Kidney tubule cell (primary cell): ENCODE measurements around the gene ADCK1.
"Not testable (repeated sequence)": the region's sequence is repeated elsewhere in the genome, so short reads cannot be mapped to it uniquely, and the experiment has no call there.

Source experiments
- DNase-seq: peaks from one replicate; pipeline ENCODE4 v3.0.0-alpha.2; 2018; ENCODE audit warnings: low spot score

The ADCK1 gene

DNA sequence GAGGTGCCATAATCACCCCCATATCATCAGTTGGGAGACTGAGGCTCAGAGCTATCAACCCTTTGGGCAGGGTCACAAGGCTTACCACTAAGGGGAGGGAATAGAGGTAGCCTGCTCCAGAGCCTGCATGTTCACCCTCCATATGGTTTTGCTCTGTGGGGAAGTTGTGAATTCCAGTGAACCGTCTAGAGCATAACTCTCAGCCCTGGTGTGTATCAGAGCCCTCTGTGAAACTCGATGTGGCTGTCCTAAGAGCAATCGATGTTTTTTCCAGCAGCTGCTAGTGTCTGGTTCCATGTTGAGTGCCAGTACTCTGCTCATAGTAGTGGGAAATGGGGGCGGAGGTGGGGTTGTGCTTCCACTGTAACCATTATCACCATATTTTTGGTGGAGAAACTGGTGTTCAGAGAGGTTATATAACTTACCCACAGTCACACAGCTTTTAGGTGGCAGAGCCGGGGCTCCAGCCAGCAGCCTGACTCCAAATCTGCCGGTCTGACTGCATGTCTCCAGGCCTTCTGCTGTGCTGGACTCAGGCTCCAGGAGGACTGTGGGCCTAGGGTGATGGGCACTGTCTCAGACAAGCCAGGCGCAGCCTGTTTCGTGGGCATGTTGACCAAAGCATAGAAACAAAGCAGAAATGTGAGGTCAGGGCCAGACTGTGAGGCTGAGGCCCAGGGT is 104.2 kb downstream of the ADCK1 start:
- no peak for DNase-seq

- DNase-seq: no peak
Observed at GRCh38 chr14:77906446-77906845, 106.5 kb downstream of the ADCK1 start.

DNA sequence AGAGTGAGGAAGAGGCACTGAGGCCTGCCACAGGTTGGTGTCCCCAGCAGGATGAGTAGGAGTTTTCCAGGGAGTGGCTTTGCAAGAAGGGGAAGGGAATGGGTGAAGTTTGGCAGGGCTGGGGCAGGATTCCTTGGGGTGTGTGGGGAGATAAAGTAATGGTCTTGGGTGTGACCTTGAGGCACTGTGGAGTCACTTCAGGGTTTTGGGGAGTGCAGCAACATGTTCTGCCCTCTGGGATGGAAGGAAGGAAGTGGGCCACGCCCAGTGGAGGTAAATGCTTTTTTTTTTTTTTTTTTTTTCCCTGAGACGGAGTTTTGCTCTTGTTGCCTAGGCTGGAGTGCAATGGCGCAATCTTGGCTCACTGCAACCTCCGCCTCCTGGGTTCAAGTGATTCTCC is 108.9 kb downstream of the ADCK1 start:
- DNase-seq: no peak

DNA sequence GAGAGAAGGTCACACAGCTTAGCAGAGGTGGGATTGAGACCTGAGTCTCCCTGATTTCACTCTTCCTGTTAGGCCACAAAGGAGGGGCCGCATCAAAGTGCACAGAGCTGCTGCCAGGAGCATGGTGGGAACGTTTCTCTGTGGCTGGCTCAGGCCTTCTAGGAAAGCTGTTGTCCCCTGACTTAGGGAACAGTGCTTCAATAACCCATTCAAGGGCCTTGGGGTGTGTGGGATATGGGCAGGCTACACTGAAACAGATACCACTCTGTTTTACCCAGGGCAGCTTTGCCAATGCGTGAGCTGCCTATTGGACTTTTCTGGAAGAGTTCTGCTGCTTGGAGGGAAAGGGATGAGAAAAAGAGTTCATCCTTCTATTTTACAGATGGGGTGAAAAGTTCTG is 110.0 kb downstream of the ADCK1 start:
- DNase-seq: no peak

DNA sequence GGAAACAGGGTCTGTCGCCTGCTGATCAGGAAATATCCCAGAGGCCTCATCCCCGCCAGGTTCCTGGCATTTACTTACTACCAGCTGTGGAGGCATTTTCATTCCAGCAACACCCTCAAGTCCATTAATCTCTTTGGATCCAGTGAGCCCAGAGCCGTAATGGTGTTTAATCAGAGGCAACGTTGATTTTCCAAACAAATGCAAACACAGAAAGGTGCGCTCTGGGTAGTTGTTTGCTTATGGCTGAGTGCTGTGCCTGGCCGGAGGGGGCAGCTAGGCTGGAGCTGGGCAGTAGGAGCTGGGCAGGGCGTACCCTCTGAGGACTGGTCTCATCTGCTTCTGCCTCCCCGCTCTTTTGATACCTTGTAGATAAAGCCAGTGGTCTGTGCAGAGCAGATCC is 110.6 kb downstream of the ADCK1 start:
- no peak for DNase-seq

DNA sequence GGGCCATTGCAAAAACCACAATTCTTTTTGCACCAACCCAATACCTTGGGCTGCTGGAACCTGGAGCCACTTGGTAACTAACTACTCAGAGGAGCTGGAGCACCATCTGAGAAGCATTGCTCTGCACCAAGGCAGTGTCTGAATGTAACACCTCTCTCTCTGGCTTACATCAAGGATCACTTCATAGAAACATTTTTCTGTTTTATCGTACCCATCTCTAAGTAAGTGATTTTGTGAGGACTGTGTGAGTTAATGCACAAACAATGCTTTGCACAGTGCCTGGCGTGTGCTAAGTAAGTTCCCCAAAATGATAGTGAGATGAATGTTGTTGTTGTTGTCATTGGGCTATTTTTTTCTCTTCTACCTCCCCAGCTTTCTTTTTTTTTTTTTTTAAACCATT is 111.4 kb downstream of the ADCK1 start:
- no peak for DNase-seq

GRCh38 chr14:77912754-77913556 is 113.0 kb downstream of the ADCK1 start:
- DNase-seq: no peak

DNA sequence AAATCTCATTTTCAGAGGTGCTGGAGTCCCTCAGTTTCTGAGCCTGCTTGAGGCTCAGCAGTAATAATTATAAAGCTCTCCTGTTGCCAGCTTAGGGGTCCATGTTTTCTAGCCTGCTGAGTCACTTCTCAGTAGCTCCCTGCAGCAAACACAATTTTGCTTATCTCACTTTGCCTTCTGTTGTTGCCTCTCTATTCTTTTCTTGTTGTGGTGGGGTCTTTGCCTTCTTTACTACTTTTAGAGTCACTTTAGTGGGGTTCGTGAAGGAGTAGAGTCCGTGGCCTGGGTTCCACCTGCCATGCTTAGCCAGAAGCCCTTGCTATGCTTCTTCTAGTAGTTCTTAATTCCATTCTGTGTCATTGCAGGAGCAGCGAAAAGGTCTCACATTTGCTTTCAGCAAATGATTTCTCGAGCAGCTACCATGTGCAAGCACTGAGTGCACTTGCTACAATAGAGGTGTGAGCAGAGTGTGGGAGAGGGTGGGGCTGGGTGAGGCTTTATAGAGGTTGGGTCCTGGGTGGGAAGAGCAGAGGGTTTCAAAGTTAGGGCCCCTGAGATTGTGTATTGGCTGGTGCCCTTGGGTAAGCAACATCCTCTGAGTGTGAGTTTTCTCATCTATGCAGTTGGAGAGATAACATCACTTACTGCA is 114.3 kb downstream of the ADCK1 start:
- DNase-seq: no peak

GRCh38 chr14:77915390-77915789 is 115.5 kb downstream of the ADCK1 start:
- DNase-seq: not testable (repeated sequence)

DNA sequence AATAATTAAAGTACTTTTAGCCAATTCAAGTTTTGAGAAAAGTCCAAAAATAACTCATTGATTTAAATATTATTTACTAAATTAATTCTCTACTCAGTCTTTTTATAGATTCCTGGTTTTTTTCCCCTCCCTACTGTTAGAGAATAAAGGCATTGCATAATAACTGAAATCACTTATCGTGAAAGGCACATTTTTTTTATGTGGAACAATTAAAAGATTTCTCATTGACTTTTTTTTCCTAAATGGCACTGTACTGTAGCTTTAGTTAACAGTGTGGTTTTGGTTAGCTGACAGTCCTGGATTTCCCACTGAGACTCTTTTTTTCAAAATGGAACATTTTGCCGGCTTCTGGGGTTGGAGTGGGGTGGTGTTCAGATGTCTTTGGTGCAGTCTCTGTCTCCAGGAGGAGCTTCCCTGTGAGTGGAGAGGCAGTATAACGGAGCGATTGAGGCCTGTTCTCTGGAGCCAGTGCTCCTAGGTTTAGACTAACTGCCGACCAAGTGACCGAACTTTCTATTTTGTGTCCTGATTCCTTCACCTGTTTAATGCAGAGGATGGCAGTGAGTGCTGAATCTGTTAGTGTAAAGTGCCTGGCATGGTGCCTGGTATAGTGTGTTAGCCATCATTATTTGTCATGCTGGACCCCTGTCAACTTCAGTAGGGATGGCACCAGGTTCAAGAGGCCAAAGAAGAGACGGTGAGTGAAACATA is 117.7 kb downstream of the ADCK1 start:
- no peak for DNase-seq

DNA sequence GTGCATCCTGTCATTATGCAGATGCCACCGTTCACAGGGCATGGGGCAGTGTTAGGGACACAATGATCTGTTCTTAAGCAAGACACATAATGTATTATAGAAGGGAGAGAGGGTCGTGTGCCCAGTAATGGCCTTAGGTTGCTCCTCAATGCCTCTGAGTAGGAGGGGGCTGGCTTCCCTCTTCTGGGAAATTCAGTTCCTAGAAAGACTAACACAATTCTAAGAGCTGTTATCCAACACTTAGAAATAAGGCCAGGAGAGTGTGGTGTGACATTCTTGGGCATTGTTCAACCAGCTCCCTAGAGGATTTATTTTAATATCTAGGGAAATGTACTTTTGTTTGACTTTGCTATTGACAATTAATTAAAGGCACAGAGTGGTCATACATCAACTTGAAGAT is 118.5 kb downstream of the ADCK1 start:
- no peak for DNase-seq

DNA sequence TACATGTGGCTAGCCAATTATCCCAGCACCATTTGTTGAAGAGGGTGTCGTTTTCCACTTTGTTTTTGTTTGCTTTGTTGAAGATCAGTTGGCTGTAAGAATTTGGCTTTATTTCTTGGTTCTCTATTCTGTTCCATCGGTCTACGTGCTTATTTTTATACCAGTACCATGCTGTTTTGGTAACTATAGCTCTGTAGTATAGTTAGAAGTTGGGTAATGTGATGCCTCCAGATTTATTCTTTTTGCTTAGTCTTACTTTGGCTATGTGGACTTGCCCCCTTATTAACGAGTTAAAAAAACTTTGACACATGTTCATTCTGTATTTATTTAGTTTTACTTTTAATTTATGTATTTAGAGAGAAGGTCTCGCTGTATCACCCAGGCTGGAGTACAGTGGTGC is 120.4 kb downstream of the ADCK1 start:
- DNase-seq: no peak

DNA sequence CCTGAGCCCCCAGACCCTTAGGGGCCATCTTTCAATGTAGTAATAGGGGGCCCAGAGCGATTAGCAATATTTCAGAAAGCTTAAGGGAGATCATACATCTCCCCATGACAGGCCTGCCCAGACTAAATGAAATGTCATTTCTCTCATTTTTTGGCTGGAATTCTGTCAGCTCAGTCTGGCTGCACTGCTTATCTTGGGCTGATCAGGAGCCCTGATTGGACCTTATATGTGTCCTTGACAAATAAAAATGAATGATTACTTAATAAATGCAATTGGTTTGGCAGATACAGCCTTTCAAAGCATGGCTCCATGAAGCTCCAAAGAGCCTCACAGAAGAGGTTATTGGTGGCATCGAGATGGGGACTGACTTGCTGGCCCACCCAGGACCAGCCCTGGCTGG is 121.9 kb downstream of the ADCK1 start:
- DNase-seq: no peak

DNA sequence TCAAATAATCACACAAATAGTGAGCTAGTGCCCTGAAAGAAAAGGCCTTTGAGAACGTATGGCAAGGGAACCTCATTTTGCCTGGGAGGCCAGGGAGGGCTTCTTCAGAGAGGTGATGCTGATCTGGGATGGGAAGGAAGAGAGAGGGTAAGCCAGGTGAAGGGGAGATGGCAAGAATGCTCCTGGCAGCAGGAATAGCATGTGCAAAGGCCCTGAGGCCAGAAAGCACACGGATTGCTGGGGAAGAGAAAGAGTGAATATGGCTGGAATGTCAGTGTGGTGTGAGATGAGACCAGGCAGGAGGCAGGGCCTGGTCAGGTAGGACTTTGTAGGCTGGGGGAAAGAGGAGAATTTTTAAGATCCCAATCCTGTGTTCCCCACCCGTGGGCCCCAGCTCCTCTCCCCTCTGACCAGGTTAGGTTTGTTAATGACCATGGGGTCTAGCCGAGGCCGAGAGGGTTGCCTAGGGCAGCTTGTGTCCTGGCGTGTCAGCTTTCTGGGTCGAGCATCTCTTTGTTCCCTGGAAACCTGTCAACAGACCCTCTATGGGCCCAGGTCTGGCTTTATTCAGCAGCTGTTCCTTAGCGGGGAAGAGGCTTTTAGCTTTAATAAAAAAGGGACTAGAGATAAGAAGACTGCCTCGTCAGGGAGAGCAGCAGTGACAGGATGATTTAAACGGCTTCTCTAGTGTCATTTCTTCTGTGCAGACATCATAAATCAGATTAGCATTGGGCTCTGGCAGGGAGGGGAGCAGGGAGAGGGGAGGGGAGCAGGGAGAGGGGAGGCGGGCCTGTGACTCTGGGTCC is 123.4 kb downstream of the ADCK1 start:
- no peak for DNase-seq

- no peak for DNase-seq
Observed at GRCh38 chr14:77924141-77924948, 124.4 kb downstream of the ADCK1 start.

GRCh38 chr14:77926942-77927341 is 127.0 kb downstream of the ADCK1 start:
- DNase-seq: no peak

DNA sequence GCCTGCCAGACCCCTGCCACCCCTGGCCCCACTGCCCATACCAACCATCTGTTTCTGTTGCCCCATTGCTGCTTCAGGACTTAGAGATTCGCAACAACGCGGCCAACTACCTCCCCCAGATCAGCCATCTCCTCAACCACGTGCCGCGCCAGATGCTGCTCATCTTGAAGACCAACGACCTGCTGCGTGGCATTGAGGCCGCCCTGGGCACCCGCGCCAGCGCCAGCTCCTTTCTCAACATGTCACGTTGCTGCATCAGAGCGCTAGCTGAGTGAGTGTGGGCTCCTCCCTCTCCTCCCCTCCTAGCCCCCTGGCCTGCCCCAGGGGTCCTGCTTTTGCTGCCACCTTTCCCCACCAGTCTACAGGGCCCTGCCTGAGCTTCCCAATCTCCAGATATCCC is 131.5 kb downstream of the ADCK1 start:
- DNase-seq: no peak

- DNase-seq: no peak
Observed at GRCh38 chr14:77936138-77936639, 136.3 kb downstream of the ADCK1 start.

DNA sequence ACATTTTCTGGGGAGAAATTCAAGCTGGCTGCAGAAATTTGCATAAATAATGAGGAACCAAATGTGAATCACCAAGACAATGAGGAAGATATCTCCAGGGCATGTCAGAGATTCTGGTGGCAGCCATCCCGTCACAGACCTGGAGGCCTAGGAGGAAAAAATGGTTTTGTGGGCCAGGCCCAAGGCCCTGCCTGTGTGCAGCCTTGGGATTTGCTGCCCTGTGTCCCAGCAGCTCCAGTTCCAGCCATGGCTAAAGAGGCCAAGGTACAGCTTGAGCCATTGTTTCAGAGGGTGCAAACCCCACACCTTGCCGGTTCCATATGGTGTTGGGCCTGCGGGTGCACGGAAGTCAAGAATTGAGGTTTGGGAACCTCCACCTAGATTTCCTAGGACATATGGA is 147.5 kb downstream of the ADCK1 start:
- DNase-seq: no peak

DNA sequence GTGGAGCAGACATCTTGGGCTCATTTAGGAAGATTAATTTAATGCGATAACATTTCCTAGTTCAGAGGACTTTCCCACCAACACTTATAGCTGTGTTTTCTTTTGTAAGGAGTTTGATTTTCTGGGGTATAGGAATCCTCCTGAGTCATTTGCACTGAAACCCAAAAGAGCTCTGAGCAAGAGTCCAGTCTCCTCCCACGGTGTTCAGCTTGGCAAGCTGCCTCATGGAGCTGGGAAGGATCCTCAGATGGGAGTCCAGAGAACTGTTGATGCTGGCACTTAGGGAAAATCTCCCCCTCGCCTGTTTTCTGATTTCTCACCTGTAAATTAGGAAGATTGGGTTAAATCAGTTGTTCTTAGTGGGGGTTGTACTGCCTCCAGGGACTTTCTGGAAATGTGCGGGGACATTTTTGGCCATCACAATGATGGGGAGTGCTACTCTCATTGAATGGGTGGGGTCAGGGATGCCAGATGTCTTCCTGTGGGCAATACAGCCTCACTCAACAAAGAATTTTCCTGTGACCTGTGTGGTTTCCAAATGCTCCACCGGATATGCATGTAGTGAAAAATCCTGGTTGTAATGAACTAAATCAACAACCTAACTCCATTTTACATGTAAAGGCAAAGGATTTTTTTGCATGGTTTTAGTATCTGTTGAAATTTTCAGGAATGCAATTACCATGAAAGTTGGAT is 150.6 kb downstream of the ADCK1 start:
- peak; percentile 4 for DNase-seq
